PC-9 (cell line): ENCODE data around the gene DGCR2. TPM values are rescaled to one million over a fixed set of nuclear protein-coding genes. Genes with fewer than 3 reads are reported as not detected.
A peak's percentile ranks its signal among the peaks of the same experiment; 100 is the strongest.
"Not testable (repeated sequence)": the region's sequence is repeated elsewhere in the genome, so short reads cannot be mapped to it uniquely, and the experiment has no call there.

ENCODE experiments used
- BruUV-seq: library from RNA; stranded (reverse); fragments of 400-500 nt; replicated peaks from 2 replicates; lab custom pipeline; 2021; lab: Mats Ljungman, UMichigan
- CTCF ChIA-PET: fragments of 300-600 bp; sonication (Branson Sonifier 250); formaldehyde crosslinking; loops from one replicate; lab custom pipeline; 2022; ENCODE audit warnings: antibody characterized with exemption; lab: Charles Lee
- POLR2A ChIA-PET: fragments of 300-600 bp; sonication (Branson Sonifier 250); formaldehyde crosslinking; loops from one replicate; lab custom pipeline; 2022; ENCODE audit warnings: antibody characterized with exemption; ENCODE audit not compliant: unreplicated experiment; lab: Charles Lee
- DNase-seq, 2 experiments: peaks; one replicate each; pipeline versions ENCODE4 v3.0.0 to v3.0.0-alpha.2; 2015 to 2022; ENCODE audit warnings: mixed read lengths in 1 of 2
- H2AFZ ChIP-seq: fragments of 200-600 bp; sonication (generic); 2 replicates; pipeline ENCODE4 v1.8.1; 2017; ENCODE audit warnings: antibody characterized with exemption
- H3F3A ChIP-seq: fragments of 200-600 bp; sonication (generic); 2 replicates; pipeline ENCODE4 v1.8.1; 2017; ENCODE audit warnings: antibody characterized with exemption, mild to moderate bottlenecking, low read depth; ENCODE audit not compliant: insufficient read depth
- H3K27ac ChIP-seq: fragments of 200-600 bp; sonication (generic); 2 replicates; pipeline ENCODE4 v1.6.1; 2016; ENCODE audit warnings: mixed run types
- H3K27me3 ChIP-seq: fragments of 200-600 bp; sonication (generic); 2 replicates; pipeline ENCODE4 v1.6.1; 2016; ENCODE audit warnings: low read depth, mixed run types; ENCODE audit not compliant: insufficient read depth
- H3K36me3 ChIP-seq: fragments of 200-600 bp; sonication (generic); 2 replicates; pipeline ENCODE4 v1.6.1; 2016; ENCODE audit warnings: low read depth, mixed run types
- H3K4me1 ChIP-seq: fragments of 200-600 bp; sonication (generic); replicated peaks from 2 replicates; pipeline ENCODE4 v1.6.1; 2016; ENCODE audit warnings: mixed run types; ENCODE audit not compliant: insufficient read depth
- H3K4me2 ChIP-seq: fragments of 200-600 bp; sonication (generic); 2 replicates; pipeline ENCODE4 v1.6.1; 2017; ENCODE audit warnings: mixed run types
- H3K4me3 ChIP-seq: fragments of 200-600 bp; sonication (generic); 2 replicates; pipeline ENCODE4 v1.6.1; 2016; ENCODE audit warnings: mixed run types
- H3K79me2 ChIP-seq: fragments of 200-600 bp; sonication (generic); 2 replicates; pipeline ENCODE4 v1.6.1; 2017; ENCODE audit warnings: low read depth, mixed run types
- H3K9me2 ChIP-seq: fragments of 200-600 bp; sonication (generic); 2 replicates; pipeline ENCODE4 v1.8.1; 2017; ENCODE audit warnings: mild to moderate bottlenecking; ENCODE audit not compliant: insufficient read depth
- H3K9me3 ChIP-seq: fragments of 200-600 bp; sonication (generic); 2 replicates; pipeline ENCODE4 v1.8.1; 2016; ENCODE audit warnings: low read depth; ENCODE audit not compliant: insufficient read depth
- H4K20me1 ChIP-seq: fragments of 200-600 bp; sonication (generic); 2 replicates; pipeline ENCODE4 v1.8.1; 2017; ENCODE audit not compliant: insufficient read depth
- EZH2 ChIP-seq: fragments of 200-600 bp; sonication (generic); IDR thresholded peaks from 2 replicates; pipeline ENCODE4 v1.8.0; 2017; ENCODE audit warnings: antibody characterized with exemption, low read depth
- intact Hi-C: fragments of 100-400 bp; cut with micrococcal nuclease; formaldehyde crosslinking; loops from one replicate; pipeline ENCODE4 v1.10.0; 2022; ENCODE audit not compliant: unreplicated experiment
- total RNA-seq: library from RNA; stranded (reverse); gene quantifications from 2 replicates; pipeline ENCODE4 v1.2.3, GENCODE V29; 2021
- TF ChIP-seq, protein P1 (sequence below): fragments of 200-600 bp; sonication (generic); conservative IDR thresholded peaks from 2 replicates; pipeline ENCODE4 v1.6.1; 2017; ENCODE audit warnings: mixed run types, antibody characterized with exemption, mild to moderate bottlenecking, moderate library complexity

DGCR2 gene
- total RNA-seq, 1 experiment from 2014 or later = 37.6 TPM

GRCh38 chr22:19012308-19012986 lies 109.8 kb downstream of the DGCR2 start:
- BruUV-seq = no TSS peak
- Histone ChIP-seq H4K20me1 (no peaks in the 10 kb centered on the region), H3K4me1 (peaks cover 9% of the 10 kb centered on the region), H3K4me3 (no peak overlapping the region), H3K27ac (no peak overlapping the region), H3K4me2 (no peak overlapping the region), H3F3A (no peaks in the 10 kb centered on the region; the same call in 1 of the 2 replicates), H3K9me3 (no peaks in the 10 kb centered on the region), H3K36me3 (no peaks in the 10 kb centered on the region), H2AFZ (no peak overlapping the region), H3K27me3 (no peaks in the 10 kb centered on the region), H3K79me2 (no peaks in the 10 kb centered on the region), H3K9me2 (no peaks in the 10 kb centered on the region)
- CTCF ChIA-PET = no interaction called here
- TF ChIP-seq, protein P1, sequence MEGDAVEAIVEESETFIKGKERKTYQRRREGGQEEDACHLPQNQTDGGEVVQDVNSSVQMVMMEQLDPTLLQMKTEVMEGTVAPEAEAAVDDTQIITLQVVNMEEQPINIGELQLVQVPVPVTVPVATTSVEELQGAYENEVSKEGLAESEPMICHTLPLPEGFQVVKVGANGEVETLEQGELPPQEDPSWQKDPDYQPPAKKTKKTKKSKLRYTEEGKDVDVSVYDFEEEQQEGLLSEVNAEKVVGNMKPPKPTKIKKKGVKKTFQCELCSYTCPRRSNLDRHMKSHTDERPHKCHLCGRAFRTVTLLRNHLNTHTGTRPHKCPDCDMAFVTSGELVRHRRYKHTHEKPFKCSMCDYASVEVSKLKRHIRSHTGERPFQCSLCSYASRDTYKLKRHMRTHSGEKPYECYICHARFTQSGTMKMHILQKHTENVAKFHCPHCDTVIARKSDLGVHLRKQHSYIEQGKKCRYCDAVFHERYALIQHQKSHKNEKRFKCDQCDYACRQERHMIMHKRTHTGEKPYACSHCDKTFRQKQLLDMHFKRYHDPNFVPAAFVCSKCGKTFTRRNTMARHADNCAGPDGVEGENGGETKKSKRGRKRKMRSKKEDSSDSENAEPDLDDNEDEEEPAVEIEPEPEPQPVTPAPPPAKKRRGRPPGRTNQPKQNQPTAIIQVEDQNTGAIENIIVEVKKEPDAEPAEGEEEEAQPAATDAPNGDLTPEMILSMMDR = no peak
- no peak for TF ChIP-seq EZH2
- no peak for DNase-seq
- intact Hi-C loops = no loop called here
- POLR2A ChIA-PET = no interaction called here

GRCh38 chr22:19011611-19012010 lies 110.6 kb downstream of the DGCR2 start:
- H3K79me2 ChIP-seq, H3K27me3 ChIP-seq, intact Hi-C loops, H3K4me1 ChIP-seq, H3F3A ChIP-seq, H3K9me3 ChIP-seq, H2AFZ ChIP-seq, CTCF ChIA-PET, H3K4me3 ChIP-seq, BruUV-seq, H3K27ac ChIP-seq, H3K9me2 ChIP-seq, H4K20me1 ChIP-seq, POLR2A ChIA-PET, H3K36me3 ChIP-seq, DNase-seq: not testable (repeated sequence)
- H3K4me2 ChIP-seq = 0 out of 2 replicates have a peak overlapping the region, but pooled peaks have one; percentile 15

DNA sequence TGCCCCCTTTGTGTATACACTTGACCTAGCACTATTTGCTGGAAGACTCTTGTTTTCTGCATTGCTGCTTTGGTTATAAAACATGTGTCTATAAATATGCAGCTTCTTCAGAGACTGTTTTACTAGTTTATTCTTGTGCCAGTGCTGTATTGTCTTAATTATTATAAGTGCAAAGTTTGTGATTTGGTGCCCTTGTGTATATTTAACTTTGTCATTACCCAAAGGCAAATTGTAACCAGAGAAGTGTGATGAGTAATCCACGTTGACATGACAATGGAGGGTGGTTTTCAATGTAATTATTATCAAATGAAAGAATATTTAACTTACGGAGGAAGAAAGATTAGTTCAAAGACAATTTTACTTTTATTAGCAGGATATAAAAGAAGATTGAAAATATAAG lies 111.1 kb downstream of the DGCR2 start:
- Histone ChIP-seq H3K4me1 (peaks cover 9% of the 10 kb centered on the region), H3K4me3 (no peak overlapping the region), H3K79me2 (no peaks in the 10 kb centered on the region), H3K9me3 (no peaks in the 10 kb centered on the region), H3F3A (no peaks in the 10 kb centered on the region; the same call in 1 of the 2 replicates), H3K36me3 (no peaks in the 10 kb centered on the region), H2AFZ (no peak overlapping the region), H3K27me3 (no peaks in the 10 kb centered on the region; the same call in 1 of the 2 replicates), H3K27ac (no peak overlapping the region), H4K20me1 (no peaks in the 10 kb centered on the region), H3K4me2 (0 out of 2 replicates have a peak overlapping the region, but pooled peaks have one; percentile 15), H3K9me2 (no peaks in the 10 kb centered on the region)
- BruUV-seq = no TSS peak
- no peak for DNase-seq
- ChIA-PET CTCF (no interaction called here), POLR2A (no interaction called here)
- intact Hi-C loops = no loop called here
- TF ChIP-seq EZH2 = no peak
- TF ChIP-seq, protein P1 = no peak
